Measurements from ENCODE around the gene INHBA. TPM values are rescaled to one million over a fixed set of nuclear protein-coding genes. Genes with fewer than 3 reads are reported as not detected.

INHBA gene
- total RNA-seq, 1 donor from 2014 or later = 5.0 TPM

DNA sequence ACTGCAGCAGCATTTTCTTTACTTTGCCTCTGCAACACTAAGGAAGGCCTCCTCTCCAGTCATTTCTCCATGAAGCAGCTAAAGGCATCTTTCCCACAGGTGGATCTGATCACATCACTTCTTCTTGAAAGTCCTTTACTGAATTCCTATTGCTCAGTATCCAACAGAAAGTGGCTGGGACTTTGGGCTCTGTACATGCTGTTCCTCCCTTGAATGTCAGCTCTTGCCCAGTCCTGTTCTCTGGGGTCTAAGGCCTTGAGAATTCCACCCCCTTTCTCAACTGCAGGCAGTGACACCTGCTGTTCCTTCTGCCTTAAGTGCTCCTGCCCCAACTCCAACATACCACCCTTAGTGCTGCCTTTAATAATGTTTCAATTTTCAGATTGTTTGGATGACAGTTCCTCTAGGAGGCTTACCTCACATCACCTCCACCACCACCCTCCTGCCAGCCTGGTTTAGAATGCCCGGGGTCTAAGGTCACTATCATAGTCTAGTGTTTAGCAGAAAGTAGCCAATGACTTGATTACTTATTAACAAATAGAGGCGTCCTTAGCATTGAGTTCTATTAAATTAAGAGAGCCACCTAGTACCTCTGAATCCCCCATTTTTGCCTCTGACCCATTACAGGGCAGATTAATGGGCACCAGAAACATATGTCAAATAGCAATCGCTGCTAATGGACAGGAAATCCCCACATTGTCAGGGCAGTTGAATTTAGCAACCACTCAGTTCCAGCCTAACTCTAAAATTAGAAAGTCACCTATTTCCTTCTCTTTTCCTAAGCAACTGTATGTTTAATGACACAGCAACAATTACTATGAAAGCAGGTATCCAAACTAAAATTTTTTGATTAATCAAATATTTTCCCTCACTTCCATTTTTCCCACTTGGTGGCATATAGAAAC, 11.4 kb downstream of the INHBA start:
- TF ChIP-seq, protein P1, sequence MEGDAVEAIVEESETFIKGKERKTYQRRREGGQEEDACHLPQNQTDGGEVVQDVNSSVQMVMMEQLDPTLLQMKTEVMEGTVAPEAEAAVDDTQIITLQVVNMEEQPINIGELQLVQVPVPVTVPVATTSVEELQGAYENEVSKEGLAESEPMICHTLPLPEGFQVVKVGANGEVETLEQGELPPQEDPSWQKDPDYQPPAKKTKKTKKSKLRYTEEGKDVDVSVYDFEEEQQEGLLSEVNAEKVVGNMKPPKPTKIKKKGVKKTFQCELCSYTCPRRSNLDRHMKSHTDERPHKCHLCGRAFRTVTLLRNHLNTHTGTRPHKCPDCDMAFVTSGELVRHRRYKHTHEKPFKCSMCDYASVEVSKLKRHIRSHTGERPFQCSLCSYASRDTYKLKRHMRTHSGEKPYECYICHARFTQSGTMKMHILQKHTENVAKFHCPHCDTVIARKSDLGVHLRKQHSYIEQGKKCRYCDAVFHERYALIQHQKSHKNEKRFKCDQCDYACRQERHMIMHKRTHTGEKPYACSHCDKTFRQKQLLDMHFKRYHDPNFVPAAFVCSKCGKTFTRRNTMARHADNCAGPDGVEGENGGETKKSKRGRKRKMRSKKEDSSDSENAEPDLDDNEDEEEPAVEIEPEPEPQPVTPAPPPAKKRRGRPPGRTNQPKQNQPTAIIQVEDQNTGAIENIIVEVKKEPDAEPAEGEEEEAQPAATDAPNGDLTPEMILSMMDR (IDR thresholded peaks at IDR 0.05; ENCODE audit: insufficient read depth, low read length, severe bottlenecking) = no peak
- H3K4me3 ChIP-seq (ENCODE audit: low read depth, low read length) = no peak overlapping the region
- peaks cover 3% of the 10 kb centered on the region for H3K36me3 ChIP-seq (ENCODE audit: control insufficient read depth, insufficient read depth, low read length)
- DNase-seq (ENCODE audit: low read depth) (no peak), FAIRE-seq (no peak)
- H3K27me3 ChIP-seq (ENCODE audit: control insufficient read depth, insufficient read depth, low read length) = no peaks in the 10 kb centered on the region

DNA sequence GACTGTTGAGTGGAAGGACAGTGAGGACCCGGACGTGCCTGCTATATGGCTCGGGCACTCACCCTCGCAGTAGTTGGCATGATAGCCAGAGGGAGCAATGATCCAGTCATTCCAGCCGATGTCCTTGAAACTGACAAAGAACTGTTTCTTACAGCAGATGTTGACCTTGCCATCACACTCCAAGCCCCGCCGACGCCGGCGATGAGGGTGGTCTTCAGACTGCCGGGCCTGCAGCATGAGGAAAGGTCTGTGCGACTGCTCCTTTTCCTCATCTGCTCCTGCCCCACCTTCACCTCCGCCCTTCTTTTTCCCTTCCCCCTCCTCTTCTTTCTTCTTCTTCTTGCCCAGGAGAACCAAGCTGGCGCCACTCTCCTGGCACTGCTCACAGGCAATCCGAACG, 13.1 kb downstream of the INHBA start:
- Histone ChIP-seq H3K36me3 (ENCODE audit: control insufficient read depth, insufficient read depth, low read length) (peaks cover 3% of the 10 kb centered on the region), H3K27me3 (ENCODE audit: control insufficient read depth, insufficient read depth, low read length) (no peaks in the 10 kb centered on the region), H3K4me3 (ENCODE audit: low read depth, low read length) (no peak overlapping the region)
- no peak for FAIRE-seq
- DNase-seq (ENCODE audit: low read depth) = no peak
- TF ChIP-seq, protein P1 (IDR thresholded peaks at IDR 0.05; ENCODE audit: insufficient read depth, low read length, severe bottlenecking) = no peak

DNA sequence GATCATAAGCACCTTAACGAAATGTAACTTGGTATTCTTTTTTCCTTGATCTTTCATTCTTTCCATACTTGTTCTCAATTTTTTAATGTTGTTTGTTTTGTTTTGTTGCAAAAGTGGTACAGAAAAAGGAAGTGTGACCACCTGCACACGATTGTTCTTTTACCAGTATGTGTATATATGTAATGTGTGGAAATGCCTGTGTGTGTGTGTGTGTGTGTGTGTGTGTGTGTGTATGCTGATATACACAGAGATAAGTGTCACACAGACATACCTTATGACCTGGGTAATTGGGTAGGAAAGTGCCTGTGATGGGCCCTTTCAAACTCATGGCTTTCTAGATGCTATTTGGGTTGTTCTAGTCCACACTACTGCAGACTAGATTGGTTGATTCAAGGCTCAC, 14.0 kb downstream of the INHBA start:
- TF ChIP-seq, protein P1 (IDR thresholded peaks at IDR 0.05; ENCODE audit: insufficient read depth, low read length, severe bottlenecking) = no peak
- Histone ChIP-seq H3K4me3 (ENCODE audit: low read depth, low read length) (no peak overlapping the region), H3K27me3 (ENCODE audit: control insufficient read depth, insufficient read depth, low read length) (no peaks in the 10 kb centered on the region), H3K36me3 (ENCODE audit: control insufficient read depth, insufficient read depth, low read length) (peaks cover 3% of the 10 kb centered on the region)
- DNase-seq (ENCODE audit: low read depth) = no peak
- no peak for FAIRE-seq

DNA sequence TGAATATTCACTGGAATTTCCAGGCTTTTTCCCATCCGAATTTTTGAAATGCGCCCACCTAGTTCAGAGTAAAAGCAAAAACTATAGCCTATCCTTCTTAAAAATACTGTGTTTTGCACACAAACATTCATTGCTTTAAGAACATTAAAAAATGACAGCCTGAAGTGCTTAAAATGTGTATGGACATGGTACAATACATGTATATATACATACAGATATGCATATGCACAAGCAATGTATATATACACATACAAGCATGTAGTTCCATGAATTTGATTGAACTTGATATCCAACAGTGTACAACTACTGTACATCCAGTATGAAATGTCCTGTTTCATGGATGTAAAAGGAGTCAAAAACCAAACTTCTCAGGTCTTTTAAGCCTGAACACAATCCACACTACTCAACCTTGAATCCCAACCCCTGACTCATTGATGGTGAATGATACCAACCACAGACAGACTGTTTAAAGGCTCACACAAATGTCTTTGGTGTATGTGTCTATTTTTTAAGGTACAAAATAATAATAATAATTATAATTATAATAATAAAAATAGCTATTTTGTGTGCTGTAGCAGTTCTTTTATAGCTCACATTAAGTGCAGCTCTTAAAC, 14.8 kb downstream of the INHBA start:
- Histone ChIP-seq H3K27me3 (ENCODE audit: control insufficient read depth, insufficient read depth, low read length) (no peaks in the 10 kb centered on the region), H3K36me3 (ENCODE audit: control insufficient read depth, insufficient read depth, low read length) (peaks cover 2% of the 10 kb centered on the region), H3K4me3 (ENCODE audit: low read depth, low read length) (no peak overlapping the region)
- TF ChIP-seq, protein P1 (IDR thresholded peaks at IDR 0.05; ENCODE audit: insufficient read depth, low read length, severe bottlenecking) = no peak
- FAIRE-seq = no peak
- peak; percentile 42 for DNase-seq (ENCODE audit: low read depth)

DNA sequence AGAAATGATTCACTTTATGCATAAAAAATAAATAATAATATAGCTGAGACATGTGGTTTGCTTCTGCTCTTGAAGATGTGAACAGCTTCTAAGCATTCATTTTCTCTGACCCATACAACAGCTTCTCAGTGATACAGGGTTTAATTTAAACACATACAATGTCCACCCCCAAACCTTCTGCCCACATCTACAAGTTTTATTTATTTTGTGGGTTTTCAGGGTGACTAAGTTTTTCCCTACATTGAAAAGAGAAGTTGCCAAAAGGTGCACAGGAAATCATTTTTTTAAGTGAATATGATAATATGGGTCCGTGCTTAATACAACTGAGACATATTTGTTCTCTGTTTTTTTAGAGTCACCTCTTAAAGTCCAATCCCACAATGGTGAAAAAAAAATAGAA, 17.2 kb downstream of the INHBA start:
- H3K4me3 ChIP-seq (ENCODE audit: low read depth, low read length) = no peak overlapping the region
- TF ChIP-seq, protein P1 (IDR thresholded peaks at IDR 0.05; ENCODE audit: insufficient read depth, low read length, severe bottlenecking) = no peak
- no peaks in the 10 kb centered on the region for H3K27me3 ChIP-seq (ENCODE audit: control insufficient read depth, insufficient read depth, low read length)
- DNase-seq (ENCODE audit: low read depth) (peak; percentile 73), FAIRE-seq (no peak)
- H3K36me3 ChIP-seq (ENCODE audit: control insufficient read depth, insufficient read depth, low read length) = peaks cover 2% of the 10 kb centered on the region

All from bronchial epithelial cell (primary cell).